ENCODE data around the gene PTGER2. TPM values are rescaled to one million over a fixed set of nuclear protein-coding genes. Genes with fewer than 3 reads are reported as not detected.

Gene PTGER2
- total RNA-seq, 1 donor from 2014 or later = 2.2 TPM

DNA sequence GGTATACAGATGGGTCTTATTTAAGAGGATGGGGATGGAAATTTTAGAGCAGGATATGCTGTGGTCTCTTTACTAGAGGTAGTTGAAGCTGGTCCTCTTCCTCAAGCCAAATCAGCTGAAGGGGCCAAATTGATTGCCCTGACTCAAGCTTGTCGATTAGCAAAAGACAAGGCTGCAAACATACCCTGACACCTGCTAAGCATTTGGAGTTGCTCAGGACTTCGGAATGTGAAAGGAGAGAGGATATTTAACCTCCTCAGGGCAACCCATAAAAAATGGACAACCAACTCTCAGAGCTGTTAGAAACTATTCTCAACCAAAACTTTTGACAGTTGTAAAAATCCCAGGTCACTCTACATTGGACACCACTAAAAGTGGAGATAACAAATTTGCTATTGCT, 31.0 kb upstream of the PTGER2 start:
- no peak for DNase-seq (ENCODE audit: low read depth)
- TF ChIP-seq, protein P1, sequence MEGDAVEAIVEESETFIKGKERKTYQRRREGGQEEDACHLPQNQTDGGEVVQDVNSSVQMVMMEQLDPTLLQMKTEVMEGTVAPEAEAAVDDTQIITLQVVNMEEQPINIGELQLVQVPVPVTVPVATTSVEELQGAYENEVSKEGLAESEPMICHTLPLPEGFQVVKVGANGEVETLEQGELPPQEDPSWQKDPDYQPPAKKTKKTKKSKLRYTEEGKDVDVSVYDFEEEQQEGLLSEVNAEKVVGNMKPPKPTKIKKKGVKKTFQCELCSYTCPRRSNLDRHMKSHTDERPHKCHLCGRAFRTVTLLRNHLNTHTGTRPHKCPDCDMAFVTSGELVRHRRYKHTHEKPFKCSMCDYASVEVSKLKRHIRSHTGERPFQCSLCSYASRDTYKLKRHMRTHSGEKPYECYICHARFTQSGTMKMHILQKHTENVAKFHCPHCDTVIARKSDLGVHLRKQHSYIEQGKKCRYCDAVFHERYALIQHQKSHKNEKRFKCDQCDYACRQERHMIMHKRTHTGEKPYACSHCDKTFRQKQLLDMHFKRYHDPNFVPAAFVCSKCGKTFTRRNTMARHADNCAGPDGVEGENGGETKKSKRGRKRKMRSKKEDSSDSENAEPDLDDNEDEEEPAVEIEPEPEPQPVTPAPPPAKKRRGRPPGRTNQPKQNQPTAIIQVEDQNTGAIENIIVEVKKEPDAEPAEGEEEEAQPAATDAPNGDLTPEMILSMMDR (conservative IDR thresholded peaks at IDR 0.05; ENCODE audit: low read depth, low read length) = no peak
- no peak overlapping the region for H3K4me3 ChIP-seq (ENCODE audit: low read depth, low read length)

DNA sequence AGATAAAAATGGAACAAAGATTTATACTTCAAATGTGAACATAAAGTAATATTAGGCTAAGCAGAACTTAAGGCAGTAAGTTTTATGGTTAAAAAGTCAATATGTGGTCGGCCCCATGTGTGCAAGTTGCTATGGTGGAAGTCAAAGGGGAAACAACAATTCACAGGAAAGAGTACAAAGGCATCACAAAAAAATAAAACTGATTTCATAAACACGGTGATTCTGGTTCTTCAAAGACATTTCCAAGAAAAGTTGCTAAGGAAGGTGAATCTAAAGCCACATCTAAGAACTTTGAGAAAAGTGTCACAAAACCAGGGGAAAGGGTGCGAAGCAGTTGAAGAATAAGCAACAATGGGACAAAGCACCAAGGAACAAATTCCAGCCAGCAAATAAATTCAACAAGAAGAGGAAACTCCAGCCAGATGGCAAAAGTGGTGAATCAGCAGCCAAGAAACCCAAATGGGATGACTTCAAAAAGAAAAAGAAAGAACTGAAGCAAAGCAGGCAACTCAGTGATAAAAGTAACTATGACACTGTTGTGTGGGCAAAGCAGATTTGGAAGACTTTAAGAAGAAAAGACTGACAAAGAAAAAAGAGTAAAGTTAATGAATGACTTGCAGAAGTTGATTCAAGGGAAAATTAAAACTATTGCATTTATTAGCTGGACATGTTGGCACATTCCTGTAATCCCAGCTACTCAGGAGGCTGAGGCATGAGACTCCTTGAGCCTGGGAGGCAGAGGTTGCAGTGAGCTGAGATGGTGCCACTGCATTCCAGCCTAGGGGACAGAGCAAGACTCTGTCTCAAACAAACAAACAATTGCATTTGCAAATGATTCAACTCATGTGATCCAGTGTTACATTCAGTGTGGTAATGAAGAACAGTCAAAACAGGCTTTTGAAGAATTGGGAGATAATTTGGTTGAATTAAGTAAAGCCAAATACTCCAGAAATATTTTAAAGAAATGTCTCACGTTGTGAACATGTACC, 27.2 kb upstream of the PTGER2 start:
- H3K4me3 ChIP-seq (ENCODE audit: low read depth, low read length) = no peak overlapping the region
- DNase-seq (ENCODE audit: low read depth) = no peak
- TF ChIP-seq, protein P1 (conservative IDR thresholded peaks at IDR 0.05; ENCODE audit: low read depth, low read length) = no peak

DNA sequence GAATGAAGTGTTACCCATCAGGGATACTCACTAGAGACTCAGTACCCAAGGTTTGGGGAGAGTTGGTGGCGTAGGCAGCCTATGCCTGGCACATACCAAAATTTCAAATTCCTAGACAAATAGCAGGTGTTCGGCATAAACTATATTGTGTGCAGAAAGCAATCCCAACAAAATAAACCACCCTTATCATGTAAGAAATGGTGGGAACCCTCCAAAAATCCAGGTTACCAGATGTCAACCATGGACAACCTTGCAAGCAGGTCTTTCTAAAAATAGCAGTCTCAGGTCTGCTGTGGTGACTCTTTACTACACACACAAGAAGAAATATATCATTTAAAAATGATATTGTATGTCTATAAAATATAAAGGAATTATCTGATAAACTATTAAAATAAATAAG, 17.7 kb upstream of the PTGER2 start:
- DNase-seq (ENCODE audit: low read depth) = no peak
- TF ChIP-seq, protein P1 (conservative IDR thresholded peaks at IDR 0.05; ENCODE audit: low read depth, low read length) = no peak
- no peak overlapping the region for H3K4me3 ChIP-seq (ENCODE audit: low read depth, low read length)

DNA sequence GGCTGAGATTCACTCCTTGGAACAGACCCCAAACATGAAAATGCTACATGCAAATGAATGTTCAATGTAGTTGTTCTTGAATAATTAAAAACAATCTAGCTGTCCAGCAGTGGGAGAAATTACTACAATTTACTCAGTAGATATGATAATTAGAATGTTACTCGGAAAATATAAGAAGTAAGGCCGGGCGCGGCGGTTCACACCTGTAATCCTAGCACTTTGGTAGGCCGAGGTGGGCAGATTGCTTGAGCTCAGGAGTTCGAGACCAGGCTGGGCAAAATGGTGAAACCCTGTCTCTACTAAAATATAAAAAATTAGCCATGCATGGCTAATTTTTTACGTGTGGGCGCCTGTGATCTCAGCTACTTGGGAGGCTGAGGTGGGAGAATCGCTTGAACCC, 15.3 kb upstream of the PTGER2 start:
- DNase-seq (ENCODE audit: low read depth) = no peak
- H3K4me3 ChIP-seq (ENCODE audit: low read depth, low read length) = no peak overlapping the region

DNA sequence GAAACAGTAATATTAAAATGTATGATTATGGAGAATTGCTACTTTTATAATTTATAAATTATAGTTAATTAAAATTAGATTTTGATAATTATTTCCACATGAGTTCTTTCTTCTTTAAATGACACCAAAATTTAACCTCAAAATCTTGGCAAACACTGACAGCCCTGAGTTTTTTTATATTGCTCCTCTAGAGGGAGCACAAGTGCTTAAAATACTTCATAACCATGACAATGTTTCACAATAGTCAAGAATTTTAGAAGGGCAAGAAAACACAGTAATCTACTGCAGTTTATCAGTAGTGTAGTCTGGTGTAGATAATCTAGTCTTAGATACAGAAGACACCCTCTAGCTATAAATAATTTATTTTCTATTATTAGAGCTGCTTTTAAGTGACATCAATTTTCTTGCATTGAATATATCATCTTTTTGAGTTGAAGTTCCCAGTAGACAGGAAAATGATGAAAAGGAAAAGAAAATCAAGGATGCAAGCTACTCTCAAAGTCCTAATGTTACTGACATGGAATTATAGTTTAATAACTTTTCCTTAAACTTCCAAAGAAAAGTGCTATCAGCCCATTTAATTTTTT, 14.3 kb upstream of the PTGER2 start:
- peak; percentile 29 for DNase-seq (ENCODE audit: low read depth)
- no peak overlapping the region for H3K4me3 ChIP-seq (ENCODE audit: low read depth, low read length)
- TF ChIP-seq, protein P1 (conservative IDR thresholded peaks at IDR 0.05; ENCODE audit: low read depth, low read length) = peak; percentile 66

More for the DNA sequence above, 15.3 kb upstream of the PTGER2 start:
- TF ChIP-seq, protein P1 (conservative IDR thresholded peaks at IDR 0.05; ENCODE audit: low read depth, low read length) = no peak

DNA sequence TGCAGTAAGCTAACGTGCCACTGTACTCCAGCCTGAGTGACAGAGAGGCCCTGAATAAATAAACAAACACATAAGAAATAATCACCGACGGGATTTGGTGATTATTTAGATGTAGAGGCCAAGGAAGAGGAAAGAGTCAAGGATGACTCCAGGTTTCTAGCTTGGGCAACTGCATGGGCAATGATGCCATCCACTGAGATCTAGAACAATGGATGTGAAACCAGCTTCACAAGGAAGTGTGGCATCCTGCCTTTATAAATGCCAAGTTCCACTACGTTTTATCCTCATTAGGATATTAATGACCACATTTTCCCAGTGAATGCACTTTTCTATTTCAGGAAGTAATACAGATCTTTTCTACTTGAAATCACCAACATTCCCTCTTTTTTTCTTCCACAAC, 10.9 kb upstream of the PTGER2 start:
- TF ChIP-seq, protein P1 (conservative IDR thresholded peaks at IDR 0.05; ENCODE audit: low read depth, low read length) = no peak
- no peak for DNase-seq (ENCODE audit: low read depth)
- no peak overlapping the region for H3K4me3 ChIP-seq (ENCODE audit: low read depth, low read length)
